GM18951 (cell line): ENCODE data around the gene ZNF318.
A peak's percentile ranks its signal among the peaks of the same experiment; 100 is the strongest.

ENCODE experiments used
- POLR2A ChIP-seq: IDR thresholded peaks from 4 replicates; pipeline ENCODE4 v1.6.1; 2011; ENCODE audit warnings: mild to moderate bottlenecking; ENCODE audit not compliant: insufficient read length, insufficient read depth; ENCODE audit errors: extremely low read depth
- in situ Hi-C: fragments of 300-500 bp; cut with MboI; formaldehyde crosslinking; loops from one replicate; pipeline ENCODE4 v1.12.0; 2022; ENCODE audit warnings: low sequenced_read_pairs, mixed read lengths, inconsistent platforms; ENCODE audit not compliant: unreplicated experiment

The ZNF318 gene

DNA sequence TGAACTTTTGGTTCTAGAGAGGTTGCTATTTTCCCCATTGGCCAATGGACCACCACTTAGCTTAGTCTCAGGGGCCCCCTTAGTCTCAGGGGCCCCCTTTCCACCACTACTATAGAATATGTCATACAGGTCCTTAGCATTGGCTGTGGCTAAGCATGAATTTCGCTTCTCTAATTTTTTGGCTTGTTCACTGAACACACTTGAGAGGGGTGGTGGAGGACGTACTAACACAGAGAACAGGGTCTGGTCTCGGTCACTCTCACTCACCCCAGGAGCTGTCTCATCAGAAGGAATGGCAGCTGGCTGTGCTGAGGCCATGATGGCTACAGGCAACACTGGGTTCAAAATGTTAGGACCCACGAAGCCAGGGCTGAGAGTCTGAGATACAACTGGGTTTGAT lies 30.3 kb downstream of the ZNF318 start:
- in situ Hi-C loops = no loop called here
- no peak for TF ChIP-seq POLR2A

DNA sequence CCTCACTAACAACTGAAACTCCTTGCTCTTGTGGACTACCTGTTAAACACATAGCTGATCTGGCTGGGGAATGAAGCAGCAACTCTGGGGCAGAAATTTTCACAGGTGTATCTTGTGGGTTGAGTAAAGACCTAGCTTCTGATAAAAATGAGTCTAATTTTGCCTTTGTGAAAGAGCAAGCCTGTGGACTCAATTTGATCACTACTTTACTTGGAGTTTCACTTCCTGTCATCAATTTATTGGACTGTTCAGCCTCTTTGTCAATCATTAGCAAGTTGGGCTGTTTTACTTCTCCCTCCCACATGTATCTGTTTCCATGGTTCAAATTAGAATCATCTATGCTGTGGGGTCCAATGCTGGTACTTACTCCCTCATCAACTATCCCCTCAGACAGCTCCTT lies 31.2 kb downstream of the ZNF318 start:
- peak; percentile 37 for TF ChIP-seq POLR2A
- in situ Hi-C loops = no loop called here

DNA sequence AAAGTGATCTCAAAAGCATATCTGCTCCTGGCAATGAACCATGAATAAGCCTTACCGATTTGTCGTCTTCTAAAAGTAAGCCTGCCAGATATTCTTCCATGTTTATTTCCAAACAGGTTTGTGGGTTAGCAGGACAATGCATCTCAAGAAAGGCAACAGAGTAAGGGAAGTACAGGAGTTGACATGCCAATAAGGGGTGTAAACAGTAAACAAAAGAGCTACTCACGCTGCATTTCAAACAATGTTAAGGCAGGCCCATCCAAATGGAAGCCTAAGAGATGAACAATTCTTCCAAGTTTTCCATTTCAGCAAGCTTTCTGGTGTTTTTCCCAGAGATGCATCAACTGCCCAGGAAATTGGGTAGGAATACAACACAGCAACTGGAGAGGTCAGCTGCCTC lies 33.1 kb downstream of the ZNF318 start:
- no peak for TF ChIP-seq POLR2A
- in situ Hi-C loops = no loop called here

DNA sequence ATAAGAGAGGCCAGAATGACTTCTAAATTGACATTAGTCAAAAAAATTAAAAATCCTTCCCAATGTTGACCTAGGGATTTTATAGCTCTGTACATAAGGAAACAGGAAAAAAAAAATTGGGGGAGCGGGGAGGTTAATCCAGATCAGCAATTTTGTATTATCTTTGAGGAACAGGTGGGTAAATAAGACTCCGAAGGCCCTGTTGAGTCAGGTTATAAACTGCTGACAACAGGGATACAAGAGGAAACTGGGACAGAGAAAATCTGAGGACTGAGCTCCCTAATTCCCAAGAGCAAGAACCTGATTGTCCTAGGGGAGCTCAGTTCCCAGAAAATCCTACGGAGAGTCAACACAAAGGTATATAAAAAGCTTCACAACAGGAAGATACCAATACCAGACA lies 34.0 kb downstream of the ZNF318 start:
- in situ Hi-C loops = no loop called here
- TF ChIP-seq POLR2A = no peak

DNA sequence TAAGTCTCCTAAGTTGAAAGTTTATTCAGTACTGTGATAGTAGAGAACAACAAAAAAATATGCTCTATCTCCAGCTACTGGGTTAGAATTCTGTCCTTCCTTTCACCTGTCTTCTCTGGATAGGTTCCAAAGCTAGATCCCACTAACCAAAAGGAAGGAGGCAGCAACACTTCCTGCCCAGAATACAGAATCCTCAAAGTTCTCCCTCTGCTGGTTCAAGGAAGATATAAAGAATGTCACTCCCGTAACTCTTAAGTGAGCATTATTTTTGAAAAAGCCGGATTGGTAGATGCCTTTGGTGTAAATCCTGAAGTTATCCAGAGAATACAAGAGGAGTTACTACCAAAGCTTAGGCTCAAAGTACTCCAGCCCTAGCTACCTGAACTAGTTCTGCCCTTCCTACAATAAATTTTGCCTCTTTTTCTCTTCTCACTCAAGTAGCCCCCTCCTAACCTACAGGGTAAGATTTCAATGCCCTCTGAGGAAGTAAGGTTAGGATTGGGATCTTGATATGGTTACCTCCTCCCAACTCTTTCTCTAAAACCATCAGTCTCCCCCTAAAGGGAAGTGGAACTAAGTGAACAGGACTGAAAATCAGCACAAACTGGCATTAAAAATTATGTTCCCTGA lies 34.9 kb downstream of the ZNF318 start:
- in situ Hi-C loops = no loop called here
- TF ChIP-seq POLR2A = no peak

DNA sequence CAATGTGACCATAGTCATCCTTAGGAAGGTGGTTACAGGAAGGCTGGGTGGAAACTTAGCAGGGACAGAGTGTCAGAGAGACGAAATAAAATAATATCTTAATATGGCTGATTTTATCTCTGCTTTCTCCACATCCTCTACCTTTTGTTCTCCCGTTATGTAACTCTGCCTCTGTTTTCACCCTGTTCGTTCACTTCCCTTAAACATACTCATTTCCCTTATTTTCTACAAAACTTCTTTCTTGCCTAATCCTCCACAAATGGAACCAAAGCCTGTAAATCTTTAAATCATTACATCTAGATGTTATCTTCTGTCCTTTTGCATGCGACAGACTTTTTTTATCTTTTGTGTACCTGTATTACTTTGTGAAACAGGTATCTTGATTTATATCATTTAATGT lies 37.6 kb downstream of the ZNF318 start:
- in situ Hi-C loops = no loop called here
- no peak for TF ChIP-seq POLR2A

DNA sequence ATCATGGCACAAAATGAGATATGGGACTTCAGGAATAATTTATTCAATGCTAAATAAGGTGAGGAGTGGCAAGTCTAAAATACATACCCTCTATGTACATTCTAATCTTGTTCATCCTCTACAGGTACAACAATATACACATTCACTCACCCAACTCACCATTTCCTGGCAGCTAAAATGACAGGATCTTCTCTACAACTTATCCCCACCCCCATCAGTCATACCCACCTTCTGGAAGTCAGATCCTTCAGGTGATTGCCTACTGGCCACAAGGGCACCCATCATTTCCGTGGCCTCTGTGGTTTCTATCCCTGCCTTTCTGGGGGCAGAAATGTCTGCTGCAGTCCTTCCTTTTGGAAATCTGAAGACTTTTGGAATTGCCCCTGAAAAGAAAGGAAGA lies 38.0 kb downstream of the ZNF318 start:
- no peak for TF ChIP-seq POLR2A
- in situ Hi-C loops = no loop called here

DNA sequence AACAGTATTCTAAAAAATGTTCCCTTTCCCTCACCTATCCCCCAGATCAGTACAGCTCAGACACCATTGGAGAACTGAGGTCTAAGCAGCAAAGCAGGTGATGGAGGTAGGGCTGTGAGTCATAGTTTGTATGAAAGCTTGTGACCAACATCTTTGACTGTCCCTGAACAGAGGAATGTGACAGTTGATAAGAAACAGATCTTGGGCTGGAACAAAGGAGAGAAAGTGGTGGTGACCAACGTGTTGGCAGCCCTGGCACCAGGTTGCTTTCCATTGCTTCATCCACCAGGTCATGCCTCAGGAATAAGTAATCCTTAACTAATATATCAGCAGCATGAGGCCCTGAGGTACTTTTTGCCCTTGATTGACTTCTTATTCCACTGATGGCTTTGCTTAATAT lies 40.9 kb downstream of the ZNF318 start:
- TF ChIP-seq POLR2A = no peak
- in situ Hi-C loops = no loop called here

DNA sequence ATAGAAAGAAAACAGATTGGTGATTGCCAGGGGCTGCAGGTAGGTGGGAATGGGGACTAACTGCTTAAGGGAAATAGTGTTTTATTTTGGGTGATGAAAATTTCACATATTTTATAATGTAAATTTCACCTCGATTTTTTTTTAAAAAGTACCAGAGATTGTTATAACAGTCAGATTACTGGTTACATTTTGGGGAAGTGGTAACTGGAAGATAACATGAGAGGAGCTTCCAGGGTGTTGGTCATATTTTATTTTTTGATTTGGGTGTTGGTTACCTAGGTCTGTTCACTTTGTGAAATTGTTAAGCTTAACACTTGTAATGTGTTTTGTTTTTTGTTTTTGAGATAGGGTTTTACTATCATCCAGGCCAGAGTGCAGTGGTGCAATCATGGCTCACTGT lies 43.6 kb downstream of the ZNF318 start:
- no peak for TF ChIP-seq POLR2A
- in situ Hi-C loops = no loop called here

DNA sequence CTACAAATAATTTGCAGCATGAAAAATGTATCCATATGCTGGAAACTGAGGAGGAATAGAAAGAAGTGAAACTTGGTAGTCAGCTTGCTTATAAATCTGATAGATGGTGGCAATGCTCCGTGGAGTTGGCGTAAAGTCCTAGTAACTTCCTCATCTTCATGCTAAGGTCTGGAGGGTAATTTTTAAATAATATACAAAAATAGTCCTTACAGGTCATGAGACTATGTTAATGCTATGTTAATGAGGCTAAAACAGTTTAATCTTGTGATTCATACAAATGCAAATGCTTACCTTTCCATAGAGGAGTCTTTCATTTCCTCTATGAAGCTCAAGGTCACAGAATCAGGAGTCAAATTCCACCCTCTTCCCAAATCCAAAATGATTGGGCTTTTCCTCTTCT lies 51.4 kb downstream of the ZNF318 start:
- no peak for TF ChIP-seq POLR2A
- in situ Hi-C loops = no loop called here

DNA sequence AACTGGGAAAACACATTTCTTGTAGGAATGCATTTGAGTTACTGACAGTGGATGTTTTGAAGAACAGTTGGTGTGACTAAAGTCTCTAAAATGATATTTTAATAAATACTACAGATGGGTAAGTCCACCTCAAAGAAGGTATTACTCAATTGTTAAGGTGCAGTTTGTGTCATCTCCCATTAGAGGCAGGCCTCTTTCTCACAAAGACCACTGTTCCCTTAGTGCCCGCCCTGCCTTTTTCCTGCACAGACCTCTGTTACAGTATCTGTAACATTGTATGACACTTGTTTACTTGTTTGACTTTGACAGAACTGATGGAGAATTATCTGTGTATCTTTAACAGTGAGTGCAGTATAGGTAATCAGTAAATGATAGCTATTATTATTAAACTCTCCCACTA lies 55.6 kb downstream of the ZNF318 start:
- in situ Hi-C loops = no loop called here
- TF ChIP-seq POLR2A = no peak

DNA sequence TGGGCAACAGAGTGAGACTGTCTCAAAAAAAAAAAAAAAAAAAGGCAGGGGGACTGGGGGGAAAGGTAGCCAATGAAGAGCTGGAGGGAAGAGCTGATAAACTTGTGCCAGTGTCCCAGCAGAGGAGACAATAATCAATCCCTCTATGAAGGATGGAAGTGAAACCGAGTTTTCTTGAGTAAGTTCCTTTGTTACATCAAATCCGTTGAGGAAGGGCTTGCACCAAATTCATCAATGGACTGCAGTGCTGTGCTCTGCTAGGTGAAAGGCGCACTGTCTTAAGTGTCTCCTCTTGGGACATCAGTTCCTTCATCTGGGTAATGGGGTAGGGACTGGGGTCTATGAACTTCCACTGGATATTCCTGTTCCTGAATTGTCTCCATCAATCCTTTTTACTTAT lies 57.8 kb downstream of the ZNF318 start:
- TF ChIP-seq POLR2A = no peak
- in situ Hi-C loops = no loop called here

DNA sequence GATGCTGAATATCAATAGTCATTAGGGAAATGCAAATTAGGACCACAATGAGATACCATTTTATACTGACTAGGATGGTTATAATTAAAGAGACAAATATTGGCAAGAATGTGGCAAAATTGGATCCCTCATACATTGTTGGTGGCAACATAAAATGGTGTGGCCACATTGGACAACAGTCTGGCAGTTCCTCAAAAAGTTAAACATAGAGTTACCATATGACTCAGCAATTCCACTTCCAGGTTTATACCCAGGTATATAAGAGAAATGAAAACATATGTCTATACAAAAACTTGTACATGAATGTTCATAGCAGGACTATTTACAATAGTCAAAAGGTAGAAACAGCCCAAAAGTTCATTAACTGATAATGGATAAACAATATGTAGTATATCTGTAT lies 58.8 kb downstream of the ZNF318 start:
- no peak for TF ChIP-seq POLR2A
- in situ Hi-C loops = no loop called here

DNA sequence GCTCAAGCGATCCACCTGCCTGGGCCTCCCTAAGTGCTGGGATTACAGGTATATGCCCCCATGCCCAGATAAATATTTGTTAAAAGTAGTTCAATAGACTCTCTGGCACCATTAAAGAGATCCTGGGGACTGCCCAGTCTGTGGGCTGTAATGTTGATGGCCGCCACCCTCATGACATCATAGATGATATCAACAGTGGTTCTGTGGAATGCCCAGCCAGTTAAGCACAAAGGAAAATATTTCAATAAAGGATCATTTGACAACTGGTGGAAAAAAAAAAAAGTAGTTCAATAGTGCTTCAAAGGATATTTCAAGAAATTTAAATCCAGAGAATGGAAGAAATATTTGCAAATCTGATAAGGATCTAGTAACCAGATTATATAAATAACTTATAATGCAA lies 59.3 kb downstream of the ZNF318 start:
- in situ Hi-C loops = no loop called here
- TF ChIP-seq POLR2A = no peak

DNA sequence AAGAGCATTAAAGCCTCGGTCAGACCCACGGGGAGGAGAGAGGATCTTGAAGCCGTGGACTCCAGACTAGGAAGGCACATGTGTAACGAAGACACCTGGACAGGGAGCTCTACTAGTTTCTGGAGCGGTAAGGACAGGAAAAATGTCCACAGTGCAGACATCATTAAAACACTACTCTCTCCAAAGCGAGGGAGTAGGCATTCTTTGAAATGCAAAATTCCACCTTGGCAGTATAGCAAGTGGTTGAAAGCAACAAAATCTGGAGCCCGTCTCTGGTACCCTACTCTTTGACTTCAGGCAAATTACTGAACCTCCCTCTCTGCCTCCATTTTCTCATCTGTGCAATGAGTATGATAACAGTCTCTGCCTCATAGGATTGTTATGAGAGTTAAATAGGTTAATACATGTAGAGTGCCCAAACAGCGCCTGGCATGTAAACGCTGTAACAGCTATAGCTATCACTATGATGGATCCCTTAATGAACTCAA lies 60.4 kb downstream of the ZNF318 start:
- TF ChIP-seq POLR2A = no peak

More for the DNA sequence above, 60.4 kb downstream of the ZNF318 start:
- in situ Hi-C loops = no loop called here
